ENCODE data around the gene FOXL2. TPM values are rescaled to one million over a fixed set of nuclear protein-coding genes. Genes with fewer than 3 reads are reported as not detected.

FOXL2 gene
- total RNA-seq, 2 donors from 2014 or later = not detected

- no peak overlapping the region for H3K27ac ChIP-seq
- H3K36me3 ChIP-seq = no peaks in the 10 kb centered on the region
- ATAC-seq (ENCODE audit: insufficient number of reproducible peaks, low FRiP score, low read depth) (no peak), DNase-seq (ENCODE audit: low spot score) (no peak)
- peak overlapping the region; percentile 67 for H3K4me3 ChIP-seq
- H3K4me1 ChIP-seq (ENCODE audit: control insufficient read depth in 1 of 2, low read depth in 2 of 2) = peaks cover 21 to 41% of the 10 kb centered on the region in 2 donors
- no peak for TF ChIP-seq CTCF (IDR thresholded peaks at IDR 0.05)
- no peaks in the 10 kb centered on the region for H3K9me3 ChIP-seq
- peaks cover 39% of the 10 kb centered on the region for H3K27me3 ChIP-seq (replicated peaks; ENCODE audit: insufficient read depth)
Measured at GRCh38 chr3:138945709-138946662, 951 bp downstream of the FOXL2 start.

- no peaks in the 10 kb centered on the region for H3K9me3 ChIP-seq
- H3K27ac ChIP-seq = no peak overlapping the region
- peaks cover 45% of the 10 kb centered on the region for H3K27me3 ChIP-seq (replicated peaks; ENCODE audit: insufficient read depth)
- no peak for ATAC-seq (ENCODE audit: insufficient number of reproducible peaks, low FRiP score, low read depth)
- peak overlapping the region; percentile 58 for H3K4me3 ChIP-seq
- H3K4me1 ChIP-seq (ENCODE audit: control insufficient read depth in 1 of 2, low read depth in 2 of 2) = peaks cover 19 to 37% of the 10 kb centered on the region in 2 donors
- DNase-seq (ENCODE audit: low spot score) = no peak
- no peaks in the 10 kb centered on the region for H3K36me3 ChIP-seq
- TF ChIP-seq CTCF (IDR thresholded peaks at IDR 0.05) = no peak
Measured at GRCh38 chr3:138944929-138945708, 1.8 kb downstream of the FOXL2 start.

- ATAC-seq (ENCODE audit: insufficient number of reproducible peaks, low FRiP score, low read depth) (no peak), DNase-seq (ENCODE audit: low spot score) (no peak)
- no peak overlapping the region for H3K27ac ChIP-seq
- H3K4me1 ChIP-seq (ENCODE audit: control insufficient read depth in 1 of 2, low read depth in 2 of 2) = peaks cover 17 to 34% of the 10 kb centered on the region in 2 donors
- no peaks in the 10 kb centered on the region for H3K36me3 ChIP-seq
- peaks cover 50% of the 10 kb centered on the region for H3K27me3 ChIP-seq (replicated peaks; ENCODE audit: insufficient read depth)
- TF ChIP-seq CTCF (IDR thresholded peaks at IDR 0.05) = no peak
- peak overlapping the region; percentile 58 for H3K4me3 ChIP-seq
- H3K9me3 ChIP-seq = no peaks in the 10 kb centered on the region
Measured at GRCh38 chr3:138944654-138944928, 2.3 kb downstream of the FOXL2 start.

- peaks cover 21 to 35% of the 10 kb centered on the region in 2 donors for H3K4me1 ChIP-seq (ENCODE audit: control insufficient read depth in 1 of 2, low read depth in 2 of 2)
- peak overlapping the region; percentile 39 for H3K4me3 ChIP-seq
- no peaks in the 10 kb centered on the region for H3K36me3 ChIP-seq
- TF ChIP-seq CTCF (IDR thresholded peaks at IDR 0.05) = no peak
- ATAC-seq (ENCODE audit: insufficient number of reproducible peaks, low FRiP score, low read depth) (no peak), DNase-seq (ENCODE audit: low spot score) (no peak)
- H3K9me3 ChIP-seq = no peaks in the 10 kb centered on the region
- no peak overlapping the region for H3K27ac ChIP-seq
- H3K27me3 ChIP-seq (replicated peaks; ENCODE audit: insufficient read depth) = peaks cover 55% of the 10 kb centered on the region
Measured at GRCh38 chr3:138943724-138944653, 2.9 kb downstream of the FOXL2 start.

Measured in thoracic aorta (tissue), 2 donors.